NCI-H82 treated with DMSO at 0.1 percent for 48 hours (cell line): ENCODE measurements around the gene FOXN3.

Experiments used
- DNase-seq: peaks from one replicate; lab custom pipeline; 2025; ENCODE audit not compliant: unreplicated experiment; lab: John Stamatoyannopoulos, UW

The FOXN3 gene

DNA sequence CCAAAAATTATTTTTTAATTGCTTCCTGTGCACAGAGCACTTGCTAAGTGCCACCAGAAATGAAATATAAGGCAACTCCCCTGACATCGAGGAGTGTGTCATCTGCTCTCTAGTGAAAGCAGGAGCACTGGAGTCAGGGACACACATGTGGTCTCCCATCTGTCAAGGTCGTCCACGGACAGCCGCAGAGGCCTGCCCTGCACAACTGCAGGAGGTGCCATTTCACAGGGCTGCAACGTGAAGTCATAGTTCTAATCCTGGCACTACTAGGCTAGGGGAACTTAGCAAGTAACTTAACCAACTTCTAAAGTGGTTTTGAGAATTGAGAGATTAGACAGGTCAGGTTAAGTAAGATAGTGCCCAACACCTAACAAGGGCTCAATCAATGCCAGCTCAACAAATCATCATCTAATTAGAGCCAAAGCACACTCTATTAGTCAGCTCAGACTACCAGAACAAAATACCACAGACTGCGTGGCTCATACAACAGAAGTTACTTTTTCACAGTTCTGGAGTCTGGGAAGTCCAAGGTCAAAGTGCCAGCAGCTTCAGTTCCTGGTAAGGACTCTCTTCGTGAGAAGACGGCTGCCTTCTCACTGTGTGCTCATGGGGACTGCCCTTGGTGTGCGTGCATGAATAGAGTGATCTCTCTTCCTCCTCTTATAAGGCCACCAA lies 30.7 kb downstream of the FOXN3 start:
- peak; percentile 66 for DNase-seq

DNA sequence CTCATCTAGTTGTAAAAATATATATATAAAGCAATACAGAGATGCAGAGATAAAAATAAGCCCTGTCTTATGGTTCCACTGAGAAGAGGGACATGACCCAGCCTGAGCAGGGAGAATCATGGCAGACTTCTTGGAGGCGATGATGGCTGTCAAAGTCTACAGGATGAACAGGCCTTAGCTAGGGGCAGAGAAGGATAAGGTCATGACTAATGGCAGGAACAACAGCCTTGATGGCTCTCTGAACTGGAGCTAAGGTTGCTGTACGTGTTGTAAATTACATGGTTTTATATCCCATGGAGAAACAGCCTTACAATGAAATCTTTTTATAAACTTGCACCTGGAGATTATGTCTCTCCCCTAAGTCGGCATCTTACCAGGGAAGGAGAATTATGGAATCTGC lies 32.4 kb downstream of the FOXN3 start:
- DNase-seq: no peak

DNA sequence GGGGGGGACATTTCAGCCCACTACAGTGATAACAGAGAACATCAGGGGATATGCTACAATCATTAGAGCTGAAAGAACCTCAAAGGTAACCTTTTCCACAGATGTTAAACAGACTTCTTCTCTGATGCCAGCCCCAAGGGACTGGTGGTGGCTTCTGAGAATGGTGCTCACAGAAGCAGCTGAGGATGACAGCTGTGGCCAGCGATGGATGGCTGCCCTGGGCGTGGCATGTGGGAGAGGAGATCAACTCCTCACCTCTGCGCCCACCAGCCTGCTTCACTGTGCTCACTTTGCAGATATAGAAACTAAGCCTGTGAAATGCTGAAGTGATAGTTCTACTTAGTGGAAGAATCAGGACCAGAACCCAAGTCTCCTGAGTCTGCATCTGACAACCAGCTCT lies 33.0 kb downstream of the FOXN3 start:
- DNase-seq: no peak

DNA sequence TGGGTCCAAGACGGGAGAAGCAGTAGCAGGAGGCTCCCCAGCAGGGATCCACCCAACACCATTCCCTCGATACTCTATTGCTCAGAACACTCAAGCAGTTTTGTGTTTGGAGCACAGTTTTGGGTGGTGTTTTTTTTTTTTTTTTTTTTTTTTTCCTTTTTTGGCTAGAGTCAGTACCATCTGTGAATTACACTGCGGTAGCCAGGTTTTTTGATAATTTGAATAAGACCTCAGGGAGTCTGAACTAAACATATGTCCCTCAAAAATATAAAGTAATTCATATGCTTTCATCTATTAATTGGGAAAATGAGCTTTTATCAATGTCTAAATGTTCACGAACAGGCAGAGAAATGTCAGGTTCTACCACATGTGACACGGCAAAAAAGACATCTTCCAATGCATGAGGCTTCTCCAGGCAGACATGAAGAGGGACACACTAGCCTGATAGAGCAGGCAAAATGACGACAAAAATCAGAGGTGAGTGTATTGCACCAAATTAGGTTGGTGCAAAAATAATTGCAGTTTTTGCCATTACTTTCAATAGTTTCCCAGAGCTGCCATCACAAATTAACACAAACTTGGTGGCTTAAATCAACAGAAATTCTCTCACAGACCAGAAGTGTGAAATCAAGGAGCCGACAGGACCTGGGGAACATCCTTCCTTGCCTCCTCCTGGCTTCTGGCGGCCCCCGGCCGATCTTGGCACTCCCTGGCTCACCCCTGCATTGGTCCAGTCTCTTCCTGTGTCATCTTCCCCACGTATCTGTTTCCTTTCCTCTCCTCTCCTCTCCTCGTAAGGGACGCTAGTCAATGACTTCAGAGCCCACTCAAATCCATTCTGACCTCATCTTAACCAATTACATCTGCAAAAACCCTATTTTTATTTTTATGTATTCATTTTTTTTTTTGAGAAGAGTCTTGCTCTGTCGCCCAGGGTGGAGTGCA lies 33.9 kb downstream of the FOXN3 start:
- DNase-seq: no peak

DNA sequence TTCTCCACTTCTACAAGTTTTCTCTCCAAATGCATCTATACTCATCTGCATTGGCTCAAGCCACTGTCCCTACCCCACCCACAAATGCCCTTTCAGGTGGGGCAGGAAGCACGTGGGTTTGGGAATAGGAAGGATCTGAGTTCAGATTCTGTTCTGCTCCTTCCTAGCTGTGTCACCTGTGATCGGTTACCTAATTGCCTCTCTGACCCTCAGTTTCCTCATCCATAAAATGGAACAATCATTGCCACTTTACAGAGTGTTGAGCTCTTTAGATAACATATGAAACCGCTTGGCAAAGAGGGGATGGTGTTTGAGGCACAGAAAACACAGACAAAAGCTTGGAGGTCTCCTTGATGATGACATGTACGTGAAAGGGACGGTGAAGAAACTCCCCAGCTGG lies 34.5 kb downstream of the FOXN3 start:
- no peak for DNase-seq

DNA sequence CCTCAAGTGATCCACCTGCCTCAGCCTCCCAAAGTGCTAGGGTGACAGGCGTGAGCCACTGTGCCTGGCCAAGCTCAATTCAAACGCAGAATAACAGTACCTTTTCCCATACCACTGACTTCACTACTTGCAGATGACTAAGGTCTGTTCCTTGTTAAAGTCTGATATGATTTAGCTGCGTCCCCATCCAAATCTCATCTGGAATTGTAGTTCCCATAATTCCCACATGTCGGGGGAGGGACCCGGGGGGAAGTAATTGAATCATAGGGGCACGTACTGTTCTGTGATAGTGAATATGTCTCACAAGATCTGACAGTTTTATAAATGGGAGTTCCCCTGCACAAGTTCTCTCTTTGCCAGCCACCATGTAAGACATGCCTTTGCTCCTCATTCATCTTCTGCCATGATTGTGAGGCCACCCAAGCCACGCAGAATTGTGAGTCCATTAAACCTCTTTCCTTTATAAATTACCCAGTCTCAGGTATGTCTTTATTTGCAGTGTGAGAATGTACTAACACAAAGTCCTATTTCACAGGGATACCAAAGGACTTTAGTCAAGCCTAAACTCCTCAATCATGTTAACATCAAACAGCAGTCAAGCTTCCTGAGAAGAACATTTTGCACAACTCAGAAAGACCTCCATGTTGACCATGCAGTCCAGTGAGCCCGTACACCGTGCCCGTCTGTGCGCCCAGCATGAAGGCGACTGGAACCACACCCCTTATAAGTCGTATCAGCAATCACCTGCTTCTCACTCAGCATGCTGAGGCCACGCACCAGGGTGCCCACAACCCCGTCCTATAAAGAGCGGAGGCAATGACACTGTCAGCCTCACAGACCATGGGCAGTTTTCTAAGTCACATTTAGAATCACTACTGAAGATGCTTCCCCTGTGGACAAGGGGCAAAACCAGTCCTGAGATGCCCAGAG lies 36.9 kb downstream of the FOXN3 start:
- DNase-seq: no peak

DNA sequence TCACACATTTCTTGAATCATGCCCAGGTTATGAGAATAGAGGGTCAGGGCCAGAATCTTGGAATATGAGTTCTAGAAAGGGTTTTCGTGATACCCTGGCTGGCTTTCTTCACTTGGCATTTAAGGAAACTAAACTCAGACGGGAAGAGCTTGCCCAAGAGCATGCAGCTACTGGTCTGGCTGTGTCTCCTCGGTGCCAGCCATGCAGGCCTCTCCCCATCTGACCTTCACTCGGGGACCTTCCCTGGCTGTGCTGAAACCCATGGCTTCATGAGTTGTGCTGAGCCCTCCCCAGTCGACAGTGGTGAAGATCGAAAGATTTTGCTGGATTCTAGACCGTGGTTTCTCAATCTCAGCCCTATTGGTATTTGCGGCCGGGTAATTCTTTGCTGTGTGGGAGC lies 38.0 kb downstream of the FOXN3 start:
- DNase-seq: no peak

DNA sequence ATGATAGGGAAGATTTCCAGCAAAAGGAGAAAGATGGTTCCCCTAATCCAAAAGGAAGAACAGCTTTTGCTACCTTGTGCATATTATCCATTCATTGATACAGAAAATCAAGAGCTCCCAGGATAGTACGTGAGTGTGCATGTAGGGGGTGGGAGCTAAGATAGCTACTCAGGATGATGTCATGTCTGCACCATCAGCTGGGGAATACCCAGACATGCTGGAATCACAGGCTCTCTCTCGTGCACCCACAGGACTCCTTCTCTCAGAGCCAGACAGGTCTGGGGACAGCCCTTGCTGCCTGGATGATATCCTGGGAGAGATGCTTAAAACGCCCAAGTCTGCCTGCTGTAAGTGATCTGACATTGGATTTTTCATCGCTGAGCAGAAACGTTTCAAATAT lies 38.9 kb downstream of the FOXN3 start:
- no peak for DNase-seq

DNA sequence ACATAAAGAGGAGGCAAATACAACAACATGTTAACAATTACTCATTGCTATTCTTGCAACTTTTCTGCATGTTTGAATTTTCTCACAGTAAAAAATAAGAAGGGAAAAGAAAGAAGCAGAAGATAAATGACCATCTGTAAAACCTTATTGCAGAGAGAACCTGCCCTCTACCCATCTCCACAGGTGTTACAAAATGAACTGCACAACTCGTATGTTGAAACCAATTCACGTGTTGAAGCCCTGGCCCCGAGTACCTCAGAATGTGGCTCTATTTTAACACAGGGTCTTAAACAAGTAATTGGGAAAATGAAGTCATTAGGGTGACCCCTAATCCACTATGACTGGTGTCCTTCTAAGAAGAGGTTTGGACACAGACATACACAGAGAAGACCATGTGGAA lies 39.5 kb downstream of the FOXN3 start:
- no peak for DNase-seq

DNA sequence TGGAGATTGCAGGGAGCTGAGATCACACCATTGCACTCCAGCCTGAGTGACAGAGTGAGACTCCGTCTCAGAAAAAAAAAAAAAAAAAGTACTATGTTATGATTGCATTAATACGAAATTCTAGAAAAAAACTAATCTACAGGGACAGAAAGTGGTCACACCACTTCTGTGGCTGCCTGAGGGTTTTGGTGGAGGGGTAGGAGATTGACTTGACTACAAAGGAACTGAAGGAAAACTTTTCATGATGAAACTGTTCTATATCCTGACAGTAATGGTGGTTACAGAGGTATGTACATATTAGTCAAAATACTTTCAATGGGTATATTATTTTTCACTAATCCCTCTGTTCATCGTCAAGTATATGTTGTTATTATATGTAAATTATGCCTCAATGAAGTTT lies 42.1 kb downstream of the FOXN3 start:
- DNase-seq: no peak

DNA sequence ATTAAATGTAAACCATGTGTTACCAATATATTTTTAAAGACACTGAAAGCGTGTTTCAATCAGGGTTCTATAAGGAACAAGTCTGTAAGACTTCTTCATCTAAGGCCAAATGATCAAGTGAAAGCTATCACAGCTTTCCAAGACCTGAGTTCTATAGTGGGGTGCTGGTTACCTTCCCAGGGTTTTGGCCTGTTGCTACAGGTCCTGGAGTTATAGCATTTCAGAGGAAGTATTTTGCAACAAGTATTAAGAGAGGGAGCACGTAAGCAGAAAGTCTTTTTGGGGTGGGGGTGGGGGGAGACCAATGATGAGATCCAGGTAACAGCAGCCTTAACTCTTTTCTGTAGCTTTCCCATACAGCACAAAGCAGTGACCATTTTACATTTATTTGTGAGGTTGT lies 43.8 kb downstream of the FOXN3 start:
- no peak for DNase-seq

DNA sequence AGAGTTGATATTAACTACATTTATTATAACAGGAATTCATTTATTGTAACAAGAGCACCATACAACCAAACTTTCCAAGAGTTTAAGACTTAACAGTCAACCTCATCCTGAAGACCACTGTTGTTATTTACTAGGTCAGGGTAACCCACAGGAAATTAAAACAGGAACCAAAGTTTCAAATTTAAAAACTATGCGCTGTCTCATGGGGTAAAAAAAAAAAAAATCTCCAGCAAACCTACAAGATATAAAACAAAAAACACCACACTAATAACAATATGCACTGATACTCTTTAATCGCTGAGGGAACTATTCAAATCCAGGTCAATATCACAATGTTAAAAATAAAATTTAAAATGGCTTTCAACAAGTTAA lies 44.5 kb downstream of the FOXN3 start:
- DNase-seq: no peak

DNA sequence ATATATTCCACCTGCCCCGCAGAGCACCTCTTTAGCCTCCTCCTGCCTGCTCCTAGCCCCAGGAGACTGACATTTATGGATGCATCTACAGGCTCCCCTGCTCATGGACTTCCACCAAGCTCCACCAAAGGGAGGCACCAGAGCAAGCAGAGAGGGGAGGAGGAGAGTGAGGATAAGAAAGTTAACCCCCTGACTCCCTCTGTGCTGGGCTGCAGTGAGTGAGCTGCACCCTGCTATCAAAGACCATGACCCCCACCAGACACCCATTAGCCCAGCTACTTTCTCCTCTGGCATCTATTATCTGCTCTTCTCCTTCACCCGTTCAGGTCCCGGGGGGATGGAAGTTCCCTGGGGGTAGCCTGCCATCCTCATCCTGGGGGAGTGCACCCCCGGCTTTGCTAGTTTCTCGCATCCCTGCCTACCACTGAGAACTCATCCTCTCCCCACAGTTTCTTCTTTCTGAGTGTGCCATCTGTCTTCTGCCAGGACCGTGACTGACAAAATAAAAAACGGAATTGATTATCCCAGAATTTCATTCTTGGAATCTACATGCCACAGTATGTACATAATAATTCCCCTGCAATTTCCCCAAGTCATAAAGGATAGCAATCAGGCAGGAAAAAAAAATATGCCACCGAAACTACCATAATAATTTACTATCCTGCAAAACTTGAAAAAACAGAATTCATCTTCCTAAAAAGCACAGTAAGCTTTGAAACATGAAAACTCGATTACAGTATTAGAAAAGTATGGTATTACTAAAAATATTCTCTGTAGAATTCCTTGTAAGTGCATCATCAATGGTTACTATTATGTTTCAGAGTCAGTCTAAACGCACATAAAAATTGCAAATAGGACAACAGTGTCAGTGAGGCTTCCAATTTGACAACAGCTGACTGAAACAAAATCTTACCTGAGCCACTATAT lies 45.2 kb downstream of the FOXN3 start:
- no peak for DNase-seq

DNA sequence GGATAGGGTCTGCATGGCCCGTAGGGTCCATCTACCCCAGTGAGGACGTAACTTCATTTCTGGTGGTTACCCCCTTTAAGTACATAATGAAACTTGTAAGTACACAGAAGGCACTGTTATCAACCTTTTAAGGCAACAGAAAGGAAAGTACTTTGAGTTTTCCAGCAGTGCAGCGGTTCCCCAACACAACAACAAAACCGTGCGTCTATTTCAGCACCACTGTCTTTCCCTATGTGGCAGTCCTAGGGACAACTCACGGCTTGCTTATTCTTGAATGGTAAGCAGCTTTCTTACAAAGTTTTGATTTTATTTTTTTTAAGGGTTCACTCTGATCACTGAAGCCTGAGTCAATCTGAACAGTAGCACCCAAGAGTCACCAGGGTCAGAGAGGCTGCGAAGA lies 46.3 kb downstream of the FOXN3 start:
- DNase-seq: no peak

DNA sequence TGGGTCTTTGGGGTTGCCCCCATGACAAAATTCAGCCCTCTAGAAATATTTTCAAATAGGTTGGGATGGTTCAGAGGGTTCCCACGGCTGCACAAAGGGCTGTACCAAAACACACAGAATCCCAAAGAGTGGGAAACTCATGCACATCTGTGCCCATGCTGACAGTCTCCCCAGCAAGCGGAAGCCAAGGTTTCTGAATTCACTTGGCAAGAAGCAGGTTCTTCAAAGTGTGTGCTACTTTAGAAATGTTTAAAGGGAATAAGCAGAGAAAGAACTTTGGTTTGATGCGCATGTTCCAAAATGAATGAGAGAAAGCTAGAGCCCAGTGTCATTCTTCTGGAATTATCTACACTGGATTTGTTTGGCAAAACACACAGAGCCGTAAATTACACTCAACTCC lies 46.7 kb downstream of the FOXN3 start:
- no peak for DNase-seq

DNA sequence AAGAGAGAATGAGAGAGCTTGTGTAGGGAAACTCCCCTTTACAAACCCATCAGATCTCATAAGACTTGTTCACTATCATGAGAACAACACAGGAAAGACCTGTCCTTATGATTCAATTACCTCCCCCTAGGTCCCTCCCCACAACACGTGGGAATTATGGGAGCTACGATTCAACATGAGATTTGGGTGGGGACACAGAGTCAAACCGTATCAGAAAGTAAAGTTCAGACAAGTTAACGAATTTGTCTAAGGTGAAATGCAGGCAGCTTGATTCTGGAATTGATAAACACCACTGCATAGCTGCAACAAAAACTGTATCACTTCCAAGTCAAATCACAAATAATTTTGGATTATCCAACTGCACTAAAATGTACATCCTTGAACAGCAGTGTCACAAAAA lies 47.4 kb downstream of the FOXN3 start:
- no peak for DNase-seq

DNA sequence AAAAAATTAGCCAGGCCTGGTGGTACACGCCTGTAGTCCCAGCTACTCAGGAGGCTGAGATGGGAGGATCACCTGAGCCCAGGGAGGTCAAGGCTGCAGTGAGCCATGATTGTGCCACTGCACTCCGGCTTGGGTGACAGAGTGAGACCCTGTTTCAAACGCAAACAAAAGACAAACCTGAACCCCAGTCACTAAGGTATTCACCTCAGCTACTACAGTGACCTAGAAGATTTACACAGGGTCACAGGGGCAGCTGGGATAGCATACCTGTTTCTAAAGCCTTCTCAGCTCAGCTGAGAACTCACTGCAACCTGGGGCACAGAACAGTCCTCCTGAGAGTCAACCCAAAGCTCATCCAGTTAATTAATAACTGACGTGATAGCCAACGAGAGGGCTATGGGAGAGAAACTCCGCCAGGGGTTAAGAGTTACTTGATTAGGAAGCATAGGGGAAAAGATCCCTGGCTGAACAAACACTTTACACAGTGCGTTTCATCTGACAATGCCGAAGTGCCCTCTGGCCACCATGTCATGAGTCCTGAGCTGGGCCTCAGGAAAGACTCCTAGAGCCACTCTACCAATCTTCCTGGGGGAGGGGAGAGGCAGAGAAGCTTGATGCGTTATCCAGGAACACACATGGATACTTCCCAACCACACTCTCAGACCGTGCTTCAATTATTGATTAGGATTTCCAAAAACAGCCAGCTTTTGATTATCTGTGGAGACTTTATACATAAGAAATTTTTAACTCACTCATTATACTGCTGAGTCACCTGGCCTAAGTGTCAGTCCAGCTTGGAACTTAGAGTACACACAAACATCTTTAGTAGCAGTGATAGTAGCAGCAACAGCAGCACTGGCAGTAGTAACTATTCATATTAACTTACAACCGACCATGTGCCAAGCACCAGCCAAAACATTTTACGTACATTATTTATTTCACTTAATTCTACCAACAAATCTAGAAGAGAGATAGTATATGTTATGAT lies 48.2 kb downstream of the FOXN3 start:
- no peak for DNase-seq

DNA sequence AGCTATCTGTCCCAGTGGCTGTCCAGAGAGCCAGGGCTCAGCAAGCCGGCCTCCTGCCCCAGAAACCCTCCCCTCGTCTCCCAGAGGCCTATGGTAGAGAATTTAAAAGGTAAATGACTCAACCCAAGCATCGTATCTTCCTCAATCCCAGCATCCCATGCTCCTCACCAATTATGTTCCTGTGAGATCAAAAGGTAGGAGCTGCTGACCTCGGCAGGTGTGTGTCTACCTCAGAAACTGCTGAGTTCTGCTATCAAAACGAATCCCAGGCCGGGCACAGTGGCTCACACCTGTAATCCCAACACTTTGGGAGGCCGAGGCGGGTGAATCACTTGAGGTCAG lies 49.3 kb downstream of the FOXN3 start:
- no peak for DNase-seq
